Sigmoid colon (tissue), 4 donors: ENCODE data around the gene UBXN7.
"Not testable (repeated sequence)": the region's sequence is repeated elsewhere in the genome, so short reads cannot be mapped to it uniquely, and the experiment has no call there.

ENCODE experiments used
- CTCF ChIP-seq, 4 experiments: fragments of 450-650 bp in 3 of 4; fragments of 200-600 bp in 1 of 4; IDR thresholded peaks; one replicate each; pipeline ENCODE4 v1.5.1; 2016 to 2019; ENCODE audit warnings: antibody characterized with exemption in 4 of 4, mild to moderate bottlenecking in 3 of 4, moderate library complexity in 2 of 4
- EP300 ChIP-seq, 4 donors: sonication (generic); formaldehyde crosslinking; IDR thresholded peaks; one replicate each; pipeline ENCODE4 v1.6.1; 2017; ENCODE audit warnings: antibody characterized with exemption in 4 of 4
- POLR2A ChIP-seq, 2 donors: fragments of 450-650 bp; IDR thresholded peaks; one replicate each; pipeline ENCODE4 v1.6.1; 2016; ENCODE audit warnings: antibody characterized with exemption in 2 of 2, mild to moderate bottlenecking in 2 of 2, moderate library complexity in 2 of 2
- POLR2AphosphoS5 ChIP-seq, 4 donors: sonication (generic); formaldehyde crosslinking; IDR thresholded peaks; one replicate each; pipeline ENCODE4 v1.6.1; 2017; ENCODE audit warnings: antibody characterized with exemption in 4 of 4

- not testable (repeated sequence) for TF ChIP-seq CTCF, POLR2A, POLR2AphosphoS5, EP300 (IDR thresholded peaks at IDR 0.05)
Measured at GRCh38 chr3:196314086-196314485, 118.1 kb downstream of the UBXN7 start.
